ENCODE data around the gene FGF19.
"Not testable (repeated sequence)": the region's sequence is repeated elsewhere in the genome, so short reads cannot be mapped to it uniquely, and the experiment has no call there.

GRCh38 chr11:69687969-69688771, 15.7 kb downstream of the FGF19 start:
- not testable (repeated sequence) for TF ChIP-seq THAP7 (CRISPR knock-in tag; IDR thresholded peaks at IDR 0.05); NELFE (IDR thresholded peaks at IDR 0.05; ENCODE audit: insufficient read depth, insufficient read length); CTCF (IDR thresholded peaks at IDR 0.05 in 2 of 3, conservative IDR thresholded peaks at IDR 0.05 in 1 of 3; ENCODE audit: insufficient read depth in 2 of 3, low read depth in 1 of 3, low read length in 3 of 3); POLR2AphosphoS5 (IDR thresholded peaks at IDR 0.05; ENCODE audit: control insufficient read depth, insufficient read depth, low read depth, low read length); ESRRA (IDR thresholded peaks at IDR 0.05; ENCODE audit: borderline replicate concordance, low read depth); ZNF274 (IDR thresholded peaks at IDR 0.05; ENCODE audit: borderline replicate concordance, low read depth, low read length); KAT7 (CRISPR knock-in tag; IDR thresholded peaks at IDR 0.05; ENCODE audit: borderline replicate concordance); EZH2 (IDR thresholded peaks at IDR 0.05; ENCODE audit: borderline replicate concordance, low read depth, low read length); ZNF384 (IDR thresholded peaks at IDR 0.05; ENCODE audit: low read depth, low read length); SIN3A (IDR thresholded peaks at IDR 0.05; ENCODE audit: borderline replicate concordance in 2 of 2, control insufficient read depth in 1 of 2, low read depth in 2 of 2, low read length in 2 of 2); HNRNPH1 (optimal IDR thresholded peaks at IDR 0.05; ENCODE audit: low read depth, low read length); IRF2 (CRISPR knock-in tag; IDR thresholded peaks at IDR 0.05); FOXA3 (CRISPR knock-in tag; conservative IDR thresholded peaks at IDR 0.05 in 1 of 2, IDR thresholded peaks at IDR 0.05 in 1 of 2)
